ENCODE data around the gene PHF13. TPM values are rescaled to one million over a fixed set of nuclear protein-coding genes. Genes with fewer than 3 reads are reported as not detected.

Gene PHF13
- total and polyA plus RNA-seq, 2 experiments from 2014 or later, result 9.6 to 11.4 TPM

- no peak overlapping the region for H2AFZ ChIP-seq
- H3K79me2 ChIP-seq, result peaks cover 68% of the 10 kb centered on the region
- H3K4me1 ChIP-seq (ENCODE audit: insufficient read depth), result peaks cover 13% of the 10 kb centered on the region
- H3K36me3 ChIP-seq (replicated peaks; ENCODE audit: insufficient read depth, low read depth), result no peaks in the 10 kb centered on the region
- no peaks in the 10 kb centered on the region for H3K27me3 ChIP-seq
- H3K4me2 ChIP-seq, result no peak overlapping the region
- no peaks in the 10 kb centered on the region for H3K9me3 ChIP-seq (ENCODE audit: low read depth)
- no peak overlapping the region for H3K27ac ChIP-seq
- peaks cover 23% of the 10 kb centered on the region for H4K20me1 ChIP-seq (ENCODE audit: insufficient read depth, poor library complexity, severe bottlenecking)
- 94% methylated on average over 41 of the region's 41 CpGs for WGBS (ENCODE audit: low lambda C conversion rate, missing lambda C conversion rate)
- DNase-seq (ENCODE audit: low spot score), result no peak
- no peak overlapping the region for H3K4me3 ChIP-seq
- no peaks in the 10 kb centered on the region for H3K9me2 ChIP-seq (replicated peaks; ENCODE audit: insufficient read depth)
- TF ChIP-seq CTCF (IDR thresholded peaks at IDR 0.05; ENCODE audit: poor library complexity) (no peak), EZH2 (IDR thresholded peaks at IDR 0.05; ENCODE audit: borderline replicate concordance) (no peak), EZH2phosphoT487 (IDR thresholded peaks at IDR 0.05; ENCODE audit: low read depth, severe bottlenecking, unreplicated experiment) (no peak)
Observed at GRCh38 chr1:6621429-6622391, 8.2 kb downstream of the PHF13 start.

- Histone ChIP-seq H3K27ac (no peak overlapping the region), H4K20me1 (ENCODE audit: insufficient read depth, poor library complexity, severe bottlenecking) (peaks cover 19% of the 10 kb centered on the region), H3K79me2 (peaks cover 68% of the 10 kb centered on the region), H3K9me2 (replicated peaks; ENCODE audit: insufficient read depth) (no peaks in the 10 kb centered on the region), H3K27me3 (no peaks in the 10 kb centered on the region), H3K4me3 (no peak overlapping the region), H3K36me3 (replicated peaks; ENCODE audit: insufficient read depth, low read depth) (no peaks in the 10 kb centered on the region), H3K9me3 (ENCODE audit: low read depth) (no peaks in the 10 kb centered on the region), H3K4me2 (no peak overlapping the region), H2AFZ (no peak overlapping the region), H3K4me1 (ENCODE audit: insufficient read depth) (peaks cover 13% of the 10 kb centered on the region)
- WGBS (ENCODE audit: low lambda C conversion rate, missing lambda C conversion rate), result 90% methylated on average over 10 of the region's 10 CpGs
- no peak for DNase-seq (ENCODE audit: low spot score)
- no peak for TF ChIP-seq CTCF (IDR thresholded peaks at IDR 0.05; ENCODE audit: poor library complexity)
- TF ChIP-seq EZH2phosphoT487 (IDR thresholded peaks at IDR 0.05; ENCODE audit: low read depth, severe bottlenecking, unreplicated experiment), result no peak
- TF ChIP-seq EZH2 (IDR thresholded peaks at IDR 0.05; ENCODE audit: borderline replicate concordance), result no peak
Observed at GRCh38 chr1:6622396-6623152, 9.0 kb downstream of the PHF13 start.

- Histone ChIP-seq H3K9me3 (ENCODE audit: low read depth) (no peaks in the 10 kb centered on the region), H3K9me2 (replicated peaks; ENCODE audit: insufficient read depth) (no peaks in the 10 kb centered on the region), H3K27me3 (no peaks in the 10 kb centered on the region), H4K20me1 (ENCODE audit: insufficient read depth, poor library complexity, severe bottlenecking) (peaks cover 13% of the 10 kb centered on the region), H3K27ac (peak overlapping the region; percentile 36), H3K4me1 (ENCODE audit: insufficient read depth) (peaks cover 13% of the 10 kb centered on the region), H3K4me3 (no peak overlapping the region), H3K79me2 (peaks cover 68% of the 10 kb centered on the region), H3K4me2 (no peak overlapping the region), H3K36me3 (replicated peaks; ENCODE audit: insufficient read depth, low read depth) (no peaks in the 10 kb centered on the region), H2AFZ (no peak overlapping the region)
- WGBS (ENCODE audit: low lambda C conversion rate, missing lambda C conversion rate), result 78% methylated on average over 14 of the region's 14 CpGs
- no peak for DNase-seq (ENCODE audit: low spot score)
- no peak for TF ChIP-seq EZH2phosphoT487 (IDR thresholded peaks at IDR 0.05; ENCODE audit: low read depth, severe bottlenecking, unreplicated experiment)
- TF ChIP-seq CTCF (IDR thresholded peaks at IDR 0.05; ENCODE audit: poor library complexity), result no peak
- no peak for TF ChIP-seq EZH2 (IDR thresholded peaks at IDR 0.05; ENCODE audit: borderline replicate concordance)
Observed at GRCh38 chr1:6623269-6623965, 9.9 kb downstream of the PHF13 start.
